HG03060 (cell line): ENCODE results near the gene ZNF84.

Experiments
- ATAC-seq: cut with Tn5 transposase; IDR thresholded peaks from one replicate; pipeline ENCODE4 v1.9.1; 2021; ENCODE audit warnings: low read depth, moderate number of reproducible peaks; ENCODE audit not compliant: unreplicated experiment

ZNF84 gene

GRCh38 chr12:133108150-133108549, 70.8 kb downstream of the ZNF84 start:
- no peak for ATAC-seq
